ENCODE results near the gene PARS2.

The PARS2 gene

GRCh38 chr1:54748094-54748835 lies 16.1 kb downstream of the PARS2 start:
- TF ChIP-seq CTCF (IDR thresholded peaks at IDR 0.05; ENCODE audit: low read depth, low read length, missing control alignments), result no peak
- no peak overlapping the region for H3K4me3 ChIP-seq (replicated peaks; ENCODE audit: low read depth, low read length)
- no peak for DNase-seq (ENCODE audit: extremely low read depth, low read depth)

- no peak overlapping the region for H3K4me3 ChIP-seq (replicated peaks; ENCODE audit: low read depth, low read length)
- TF ChIP-seq CTCF (IDR thresholded peaks at IDR 0.05; ENCODE audit: low read depth, low read length, missing control alignments), result no peak
- DNase-seq (ENCODE audit: extremely low read depth, low read depth), result no peak
Measured at GRCh38 chr1:54745864-54746263, 18.5 kb downstream of the PARS2 start.

- no peak for TF ChIP-seq CTCF (IDR thresholded peaks at IDR 0.05; ENCODE audit: low read depth, low read length, missing control alignments)
- no peak overlapping the region for H3K4me3 ChIP-seq (replicated peaks; ENCODE audit: low read depth, low read length)
- DNase-seq (ENCODE audit: extremely low read depth, low read depth), result no peak
Measured at GRCh38 chr1:54745274-54745673, 19.0 kb downstream of the PARS2 start.

- H3K4me3 ChIP-seq (replicated peaks; ENCODE audit: low read depth, low read length), result no peak overlapping the region
- no peak for TF ChIP-seq CTCF (IDR thresholded peaks at IDR 0.05; ENCODE audit: low read depth, low read length, missing control alignments)
- DNase-seq (ENCODE audit: extremely low read depth, low read depth), result no peak
Measured at GRCh38 chr1:54744696-54745095, 19.6 kb downstream of the PARS2 start.

- no peak overlapping the region for H3K4me3 ChIP-seq (replicated peaks; ENCODE audit: low read depth, low read length)
- no peak for TF ChIP-seq CTCF (IDR thresholded peaks at IDR 0.05; ENCODE audit: low read depth, low read length, missing control alignments)
- no peak for DNase-seq (ENCODE audit: extremely low read depth, low read depth)
Measured at GRCh38 chr1:54743416-54744226, 20.7 kb downstream of the PARS2 start.

GRCh38 chr1:54742282-54742681 lies 22.0 kb downstream of the PARS2 start:
- TF ChIP-seq CTCF (IDR thresholded peaks at IDR 0.05; ENCODE audit: low read depth, low read length, missing control alignments), result no peak
- H3K4me3 ChIP-seq (replicated peaks; ENCODE audit: low read depth, low read length), result no peak overlapping the region
- DNase-seq (ENCODE audit: extremely low read depth, low read depth), result no peak

Data from HFF-Myc (cell line).